HepG2 (cell line): ENCODE results near the gene OGFR. TPM values are rescaled to one million over a fixed set of nuclear protein-coding genes. Genes with fewer than 3 reads are reported as not detected.
A peak's percentile ranks its signal among the peaks of the same experiment; 100 is the strongest.

ENCODE experiments used
- ATAC-seq: fragments of 200-7000 bp; cut with Tn5 transposase; 3 replicates; pipeline ENCODE4 v1.9.1; 2020; ENCODE audit warnings: mild to moderate bottlenecking, moderate library complexity
- BruUV-seq: library from RNA; stranded (reverse); fragments of 400-500 nt; replicated peaks from 2 replicates; lab custom pipeline; 2021; lab: Mats Ljungman, UMichigan
- CTCF ChIA-PET: fragments of 300-600 bp; formaldehyde crosslinking; extraction: SDS; loops from one replicate; lab custom pipeline; 2021; ENCODE audit warnings: low total read pairs, inconsistent platforms, low intra/inter-chr PET ratio; lab: Yijun Ruan, JAX
- POLR2A ChIA-PET: fragments of 350-600 bp; sonication (Branson Sonifier 250); formaldehyde crosslinking; loops from one replicate; lab custom pipeline; 2020; ENCODE audit warnings: antibody characterized with exemption, inconsistent platforms; lab: Yijun Ruan, JAX
- DNase-seq: peaks from one replicate; pipeline ENCODE4 v3.0.0-alpha.2; 2015; ENCODE audit warnings: low spot score
- FAIRE-seq: peaks from 3 replicates; lab custom pipeline; 2011; peaks lifted over from hg19 to GRCh38; lab: Jason Lieb, UNC
- H2AFZ ChIP-seq: one replicate; pipeline ENCODE4 v1.6.1; 2011; ENCODE audit warnings: low read length, inconsistent platforms
- H3K27ac ChIP-seq: fragments of 300-600 bp; 3 replicates; pipeline ENCODE4 v1.8.0; 2011; ENCODE audit warnings: mixed run types, mild to moderate bottlenecking, mixed read lengths, low read length, inconsistent platforms; ENCODE audit not compliant: insufficient read depth; ENCODE audit errors: extremely low read length
- H3K27me3 ChIP-seq, 2 experiments: fragments of 200-600 bp in 1 of 2; 2 replicates in 1 of 2; 3 replicates in 1 of 2; pipeline versions ENCODE4 v1.6.0 to v1.8.0; 2011; ENCODE audit warnings: low read length in 2 of 2, mild to moderate bottlenecking in 2 of 2, moderate library complexity in 2 of 2, inconsistent platforms in 1 of 2; ENCODE audit not compliant: insufficient read depth in 2 of 2, control insufficient read depth in 1 of 2
- H3K36me3 ChIP-seq, 2 experiments: fragments of 200-600 bp in 1 of 2; replicated peaks in 1 of 2; 2 replicates in 1 of 2; 3 replicates in 1 of 2; pipeline versions ENCODE4 v1.5.1 to v1.8.0; 2011; ENCODE audit warnings: low read length in 2 of 2, inconsistent platforms in 1 of 2; ENCODE audit not compliant: insufficient read depth in 2 of 2, control insufficient read depth in 1 of 2
- H3K4me1 ChIP-seq: 2 replicates; pipeline ENCODE4 v1.5.1; 2012; ENCODE audit warnings: low read length, inconsistent platforms; ENCODE audit not compliant: insufficient read depth
- H3K4me2 ChIP-seq: 2 replicates; pipeline ENCODE4 v1.6.0; 2011; ENCODE audit warnings: low read depth, low read length, inconsistent platforms
- H3K4me3 ChIP-seq, 3 experiments: fragments of 200-600 bp in 1 of 3; sonication (generic), shearing (Covaris generic) in 1 of 3; replicated peaks in 1 of 3; 2 replicates each; pipeline ENCODE4 v1.5.1; 2011 to 2016; ENCODE audit warnings: low read length in 3 of 3, inconsistent platforms in 2 of 3, low read depth in 2 of 3, mild to moderate bottlenecking in 2 of 3, control low read depth in 1 of 3, mixed read lengths in 1 of 3; ENCODE audit not compliant: insufficient read depth in 1 of 3
- H3K79me2 ChIP-seq: one replicate; pipeline ENCODE4 v1.6.1; 2011; ENCODE audit warnings: low read length, inconsistent platforms; ENCODE audit not compliant: insufficient read depth
- H3K9ac ChIP-seq: 2 replicates; pipeline ENCODE4 v1.6.0; 2011; ENCODE audit warnings: mild to moderate bottlenecking, low read depth, low read length, inconsistent platforms; ENCODE audit not compliant: insufficient read depth
- H3K9me3 ChIP-seq: 2 replicates; pipeline ENCODE4 v1.5.1; 2012; ENCODE audit warnings: mild to moderate bottlenecking, low read length
- H4K20me1 ChIP-seq: 2 replicates; pipeline ENCODE4 v1.6.0; 2011; ENCODE audit warnings: inconsistent platforms, mild to moderate bottlenecking, low read length, moderate library complexity; ENCODE audit not compliant: insufficient read depth
- ATF1 ChIP-seq: IDR thresholded peaks from 2 replicates; pipeline ENCODE4 v1.6.1; 2016; ENCODE audit warnings: mild to moderate bottlenecking, control low read depth
- CEBPZ ChIP-seq: IDR thresholded peaks from 2 replicates; pipeline ENCODE4 v1.6.1; 2012; ENCODE audit warnings: low read length, improper control_type of control experiment
- FOXO4 ChIP-seq: sonication (generic); formaldehyde crosslinking; conservative IDR thresholded peaks from 2 replicates; pipeline ENCODE4 v1.8.1; 2023; ENCODE audit warnings: missing genetic modification reagents
- HDAC2 ChIP-seq: sonication (generic); formaldehyde crosslinking; IDR thresholded peaks from 2 replicates; pipeline ENCODE4 v1.4.0; 2020; ENCODE audit warnings: missing genetic modification reagents
- KDM5B ChIP-seq: sonication (generic); formaldehyde crosslinking; IDR thresholded peaks from 2 replicates; pipeline ENCODE4 v1.4.0; 2020; ENCODE audit warnings: missing genetic modification reagents, mild to moderate bottlenecking, borderline replicate concordance
- MXD4 ChIP-seq: IDR thresholded peaks from 2 replicates; pipeline ENCODE4 v1.6.1; 2016; ENCODE audit warnings: mild to moderate bottlenecking, missing biosample characterization, missing genetic modification reagents
- RBFOX2 ChIP-seq: fragments of 200-400 bp; formaldehyde crosslinking; IDR thresholded peaks from 2 replicates; pipeline ENCODE4 v1.6.1; 2017; ENCODE audit warnings: low read depth, mild to moderate bottlenecking, low read length
- ZNF230 ChIP-seq: sonication (generic); formaldehyde crosslinking; IDR thresholded peaks from 2 replicates; pipeline ENCODE4 v1.4.0; 2020; ENCODE audit warnings: mild to moderate bottlenecking, missing genetic modification reagents
- ZNF407 ChIP-seq: sonication (generic); formaldehyde crosslinking; IDR thresholded peaks from one replicate; pipeline ENCODE4 v1.5.1; 2020; ENCODE audit warnings: mild to moderate bottlenecking, missing genetic modification reagents; ENCODE audit errors: not compliant biosample characterization
- WGBS: methylation state at CpG from one replicate; pipeline ENCODE4 v1.1.6; 2017; ENCODE audit warnings: low lambda C conversion rate; 5-methylcytosine and 5-hydroxymethylcytosine counted together
- in situ Hi-C: cut with HindIII; loops from 2 replicates; pipeline ENCODE4 v1.10.0; 2017; ENCODE audit warnings: low pct_unique_long_range_greater_than_20kb; ENCODE audit not compliant: extremely low pct_ligation_motif_present
- intact Hi-C: fragments of 100-400 bp; cut with micrococcal nuclease; formaldehyde crosslinking; loops from one replicate; pipeline ENCODE4 v1.10.0; 2022; ENCODE audit not compliant: unreplicated experiment
- polyA plus RNA-seq, 8 experiments: library from polyadenylated mRNA; depleted of rRNA in 3 of 8; stranded (reverse) in 7 of 8; unstranded in 1 of 8; fragments of >200 nt; fragmentation: Illumina TruSeq in 4 of 8; extraction: Trizol in 4 of 8; gene quantifications; 2 replicates each; pipeline versions ENCODE4 v1.2.1 to v1.2.3, GENCODE V29; 2011 to 2016; ENCODE audit warnings: low read depth in 4 of 8, missing spikeins in 1 of 8, mixed read lengths in 1 of 8; ENCODE audit not compliant: insufficient read depth in 1 of 8
- total RNA-seq, 5 experiments: library from RNA; depleted of rRNA; stranded (reverse); fragments of >200 nt; fragmentation: Illumina TruSeq; extraction: Trizol; gene quantifications; 2 replicates each; pipeline ENCODE4 v1.2.3, GENCODE V29; 2016; ENCODE audit warnings: low read depth in 1 of 5

Gene OGFR
- total and polyA plus RNA-seq, 2 of the 13 experiments (the other 11 are each of a cell fraction or from before 2014, with no cell fraction given), result 47.7 to 81.8 TPM

- no peak overlapping the region for H3K27ac ChIP-seq
- H4K20me1 ChIP-seq, result no peaks in the 10 kb centered on the region
- H3K4me2 ChIP-seq, result peak overlapping the region; percentile 33
- no peak overlapping the region for H2AFZ ChIP-seq
- ATAC-seq (peak; percentile 30), FAIRE-seq (no peak), DNase-seq (no peak)
- intact Hi-C loops, result no loop called here
- BruUV-seq, result no TSS peak
- H3K36me3 ChIP-seq, result peaks cover 14 to 21% of the 10 kb centered on the region in 2 experiments; a peak in 4 of 5 replicates
- peak overlapping the region in 1 of 3 experiments; percentile 8; a peak in 1 of 6 replicates for H3K4me3 ChIP-seq
- CTCF ChIA-PET, result no interaction called here
- H3K9me3 ChIP-seq, result no peaks in the 10 kb centered on the region
- peaks cover 24% of the 10 kb centered on the region for H3K4me1 ChIP-seq
- POLR2A ChIA-PET, result interaction anchor here (1.0 to 3.2 kb wide), 4 partner anchors 8 to 23 kb away, joined by 4 to 22 read pairs (median 6); no protein-coding TSS in a partner anchor
- H3K27me3 ChIP-seq, result no peaks in the 10 kb centered on the region
- in situ Hi-C loops, result no loop called here
- 67% methylated on average over 14 of the region's 14 CpGs for WGBS
- no peaks in the 10 kb centered on the region for H3K79me2 ChIP-seq
- H3K9ac ChIP-seq, result no peak overlapping the region
- TF ChIP-seq ATF1, result no peak
- 0 out of 2 replicates have a peak, but pooled peaks have one; percentile 50 for TF ChIP-seq ZNF230 (CRISPR knock-in tag)
- no peak for TF ChIP-seq CEBPZ
- 0 out of 2 replicates have a peak, but pooled peaks have one; percentile 40 for TF ChIP-seq KDM5B
- TF ChIP-seq RBFOX2, result 0 out of 2 replicates have a peak, but pooled peaks have one; percentile 18
- 0 out of 2 replicates have a peak, but pooled peaks have one; percentile 5 for TF ChIP-seq HDAC2
- TF ChIP-seq FOXO4 (CRISPR knock-in tag), result 0 out of 2 replicates have a peak, but pooled peaks have one; percentile 23
- peak; percentile 16 for TF ChIP-seq ZNF407 (CRISPR knock-in tag)
- TF ChIP-seq MXD4 (CRISPR knock-in tag), result no peak
These were observed 28.3 kb downstream of the OGFR start for GRCh38 chr20:62832951-62833391.
